ENCODE data around the gene RGS16. TPM values are rescaled to one million over a fixed set of nuclear protein-coding genes. Genes with fewer than 3 reads are reported as not detected.

RGS16 gene
- total and polyA plus RNA-seq, 2 of the 13 experiments (the other 11 are each of a cell fraction or from before 2014, with no cell fraction given): not detected

- WGBS (ENCODE audit: low lambda C conversion rate): 28% methylated on average over 2 of the region's 2 CpGs
- no peak overlapping the region for H3K4me3 ChIP-seq (replicated peaks in 1 of 3; ENCODE audit: insufficient read depth in 1 of 3, low read depth in 2 of 3, low read length in 3 of 3)
- H3K36me3 ChIP-seq (replicated peaks in 1 of 2; ENCODE audit: control insufficient read depth in 1 of 2, insufficient read depth in 2 of 2, low read length in 2 of 2): no peaks in the 10 kb centered on the region
- no peak overlapping the region for H3K27ac ChIP-seq (ENCODE audit: extremely low read length, insufficient read depth, low read length)
- no peaks in the 10 kb centered on the region; a peak in 1 of 5 replicates for H3K27me3 ChIP-seq (ENCODE audit: control insufficient read depth in 1 of 2, insufficient read depth in 2 of 2, low read length in 2 of 2)
- FAIRE-seq: no peak
- TF ChIP-seq ZNF703 (CRISPR knock-in tag; IDR thresholded peaks at IDR 0.05; ENCODE audit: borderline replicate concordance) (no peak), ZNF251 (CRISPR knock-in tag; IDR thresholded peaks at IDR 0.05) (no peak), ISL2 (CRISPR knock-in tag; IDR thresholded peaks at IDR 0.05) (no peak), HOXA9 (CRISPR knock-in tag; IDR thresholded peaks at IDR 0.05; ENCODE audit: borderline replicate concordance) (no peak), FOXK2 (IDR thresholded peaks at IDR 0.05) (no peak), ZNF530 (CRISPR knock-in tag; IDR thresholded peaks at IDR 0.05; ENCODE audit: low read depth) (no peak), RBFOX2 (IDR thresholded peaks at IDR 0.05; ENCODE audit: low read depth, low read length) (no peak), ZNF367 (CRISPR knock-in tag; IDR thresholded peaks at IDR 0.05; ENCODE audit: borderline replicate concordance) (no peak), ZNF563 (CRISPR knock-in tag; IDR thresholded peaks at IDR 0.05) (no peak), NPAS2 (CRISPR knock-in tag; IDR thresholded peaks at IDR 0.05; ENCODE audit: borderline replicate concordance) (no peak), PBX3 (CRISPR knock-in tag; IDR thresholded peaks at IDR 0.05; ENCODE audit: borderline replicate concordance) (no peak)
- no TSS peak for BruUV-seq (replicated peaks)
- no peaks in the 10 kb centered on the region for H3K79me2 ChIP-seq (ENCODE audit: insufficient read depth, low read length)
- in situ Hi-C loops (cut with HindIII; ENCODE audit: extremely low pct_ligation_motif_present, low pct_unique_long_range_greater_than_20kb): no loop called here
- POLR2A ChIA-PET: no interaction called here
- H4K20me1 ChIP-seq (ENCODE audit: insufficient read depth, low read length): no peaks in the 10 kb centered on the region
- no peaks in the 10 kb centered on the region for H3K4me1 ChIP-seq (ENCODE audit: insufficient read depth, low read length)
- ATAC-seq: no peak
- intact Hi-C loops (cut with micrococcal nuclease; ENCODE audit: unreplicated experiment): no loop called here
- H3K9ac ChIP-seq (ENCODE audit: insufficient read depth, low read depth, low read length): no peak overlapping the region
- no peaks in the 10 kb centered on the region for H3K9me3 ChIP-seq (ENCODE audit: low read length)
- no peak for DNase-seq (ENCODE audit: low spot score)
- no peak overlapping the region for H2AFZ ChIP-seq (ENCODE audit: low read length)
- no peak overlapping the region for H3K4me2 ChIP-seq (ENCODE audit: low read depth, low read length)
- CTCF ChIA-PET (ENCODE audit: low intra/inter-chr PET ratio, low total read pairs): no interaction called here
Measured at GRCh38 chr1:182627622-182628021, 23.4 kb upstream of the RGS16 start.
